NCI-H526 treated with DMSO at 0.1 percent for 48 hours (cell line): Measurements from ENCODE around the gene ANP32A.
A peak's percentile ranks its signal among the peaks of the same experiment; 100 is the strongest.

Experiments
- DNase-seq: peaks from one replicate; lab custom pipeline; 2025; lab: John Stamatoyannopoulos, UW

Gene ANP32A

DNA sequence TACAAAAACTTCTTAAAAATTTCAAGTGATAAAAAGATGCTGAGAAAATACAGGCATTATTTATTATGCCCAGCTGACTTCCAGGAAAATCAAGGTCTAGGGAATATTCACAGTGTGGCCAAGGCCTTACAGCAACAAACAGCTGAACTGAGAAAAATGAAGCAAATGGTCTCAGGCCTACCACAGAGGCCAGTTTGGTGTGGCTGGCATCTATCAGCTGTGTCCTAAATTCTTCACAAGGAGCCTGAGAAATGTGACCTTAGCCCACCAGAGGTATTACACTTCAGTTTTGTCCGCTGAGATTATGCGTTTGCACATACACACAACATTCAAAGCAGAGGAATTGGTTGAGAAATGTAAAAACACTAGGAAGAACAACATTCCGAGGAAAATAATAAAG is 77.4 kb downstream of the ANP32A start:
- no peak for DNase-seq

DNA sequence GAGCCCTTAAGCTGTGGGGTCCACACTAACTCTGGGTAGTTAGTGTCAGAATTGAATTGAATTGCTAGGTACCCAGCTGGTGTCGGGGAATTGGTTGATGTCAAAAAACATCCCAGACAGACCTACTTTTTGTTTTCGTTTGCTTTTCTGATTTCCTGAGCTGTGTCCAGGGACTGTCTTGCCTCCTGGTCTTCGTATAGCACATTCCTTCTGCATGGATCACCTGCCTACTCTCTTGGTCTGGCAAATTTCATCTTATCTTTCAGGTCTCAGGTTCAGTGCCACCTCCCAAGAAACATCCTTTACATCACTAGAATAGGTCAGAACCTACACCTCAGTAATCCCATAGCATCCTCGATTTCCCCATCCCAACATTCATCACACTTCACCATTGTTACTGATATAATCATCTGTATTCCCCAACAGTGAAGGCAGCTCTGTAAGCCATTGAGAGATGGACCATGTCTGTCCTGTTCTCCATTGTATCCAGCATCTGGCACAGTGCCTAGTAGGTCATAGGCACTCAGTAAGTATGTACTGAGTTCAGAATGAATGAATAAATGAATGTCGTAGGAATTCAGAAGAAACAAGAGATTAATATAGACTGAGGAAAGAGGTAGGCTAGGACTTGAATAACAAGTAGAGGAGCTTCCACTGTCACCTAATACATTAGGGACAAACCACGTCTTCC is 81.2 kb downstream of the ANP32A start:
- no peak for DNase-seq

DNA sequence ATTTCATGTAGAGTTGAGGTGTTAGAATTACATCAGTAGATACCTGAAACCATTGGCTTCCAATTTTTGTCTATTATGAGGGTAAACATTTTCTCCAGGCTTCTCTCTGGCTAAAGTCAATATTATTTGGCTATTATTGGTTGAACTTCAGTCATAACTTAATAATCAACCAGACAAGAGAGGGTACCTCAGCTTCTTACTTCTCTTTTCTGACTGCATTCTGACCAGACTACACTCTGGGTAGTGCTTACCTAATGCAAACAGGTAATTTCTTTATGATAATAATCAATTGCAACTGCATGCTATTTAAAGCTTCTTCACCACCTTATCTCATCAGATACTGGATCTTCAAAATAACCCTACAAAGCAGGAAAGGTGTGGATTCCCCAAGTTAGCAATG is 85.1 kb downstream of the ANP32A start:
- DNase-seq, result no peak

DNA sequence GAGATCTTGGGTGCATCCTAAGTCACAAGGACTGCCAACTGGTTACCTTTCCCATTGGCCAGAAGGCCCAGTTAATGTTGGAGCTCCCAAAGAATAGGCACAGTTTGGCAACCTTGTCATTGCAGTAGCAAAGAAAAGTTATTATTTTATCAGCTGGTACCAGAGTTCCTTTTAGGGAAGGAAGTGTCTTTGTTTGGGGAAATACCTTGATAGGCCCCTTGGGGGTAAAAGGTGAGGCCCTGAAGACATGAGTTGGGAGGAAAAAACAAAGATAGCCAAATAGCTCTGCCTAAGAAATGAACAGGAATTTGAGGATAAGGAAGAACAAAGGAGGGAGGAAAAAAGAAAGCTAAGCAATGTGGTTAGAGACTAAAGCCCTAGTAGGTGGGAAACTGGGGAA is 85.8 kb downstream of the ANP32A start:
- DNase-seq, result no peak

DNA sequence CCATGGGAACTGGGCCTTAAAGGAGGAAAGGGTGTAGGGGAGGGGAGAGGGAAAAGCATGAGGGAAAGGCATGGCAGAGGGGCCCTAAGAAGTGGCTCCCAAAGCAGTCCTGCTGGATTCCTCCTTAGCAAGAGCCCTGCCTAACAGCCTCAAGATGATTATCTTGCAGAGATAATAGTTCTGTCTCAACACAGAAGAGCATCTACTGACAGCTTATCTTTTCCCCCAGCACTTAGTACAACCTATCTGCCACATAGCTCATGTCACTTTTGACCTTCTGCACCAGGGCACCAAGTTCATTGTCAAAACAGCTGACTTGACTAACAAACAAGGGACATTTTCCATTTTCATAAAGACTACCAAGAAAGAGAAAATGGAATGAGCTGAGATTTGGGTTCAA is 86.3 kb downstream of the ANP32A start:
- no peak for DNase-seq

DNA sequence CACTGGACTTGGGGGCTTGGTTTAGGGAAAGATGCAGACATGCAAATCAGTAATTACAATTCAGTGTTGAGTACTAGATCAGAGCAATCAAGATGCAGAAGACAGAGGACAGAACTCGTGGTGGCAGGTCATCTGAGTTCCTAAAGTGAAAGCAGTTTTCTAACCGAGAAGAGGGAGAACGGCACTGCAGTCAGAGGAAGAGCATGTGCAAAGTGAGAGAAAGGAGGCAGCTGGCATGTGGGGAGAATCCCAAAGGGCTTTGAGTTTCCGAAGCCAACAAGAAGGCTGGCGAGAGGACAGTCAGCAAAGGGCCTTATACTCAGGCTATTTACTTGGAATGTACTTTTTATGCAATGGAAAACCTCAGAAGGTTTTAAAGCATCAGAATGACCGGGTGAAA is 87.0 kb downstream of the ANP32A start:
- DNase-seq, result no peak

DNA sequence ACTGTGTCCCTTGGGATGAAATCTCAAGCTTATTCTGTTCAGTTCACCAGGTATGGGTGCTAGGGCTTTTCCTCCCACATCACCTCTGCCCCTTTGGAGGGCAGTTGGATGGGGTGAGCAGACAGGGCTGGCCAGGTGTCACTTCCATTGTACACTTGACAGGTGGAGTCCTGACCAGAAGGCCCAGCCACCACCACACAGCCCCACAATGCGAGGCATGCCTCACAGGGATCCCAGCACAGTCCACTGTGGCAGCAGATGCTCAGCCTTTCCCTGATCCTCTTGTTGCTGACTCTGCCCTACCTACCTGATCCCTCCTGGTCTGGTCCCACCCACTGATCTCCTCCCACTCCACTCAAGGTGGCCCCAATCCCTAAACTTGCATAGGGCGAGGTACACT is 88.2 kb downstream of the ANP32A start:
- DNase-seq, result no peak

DNA sequence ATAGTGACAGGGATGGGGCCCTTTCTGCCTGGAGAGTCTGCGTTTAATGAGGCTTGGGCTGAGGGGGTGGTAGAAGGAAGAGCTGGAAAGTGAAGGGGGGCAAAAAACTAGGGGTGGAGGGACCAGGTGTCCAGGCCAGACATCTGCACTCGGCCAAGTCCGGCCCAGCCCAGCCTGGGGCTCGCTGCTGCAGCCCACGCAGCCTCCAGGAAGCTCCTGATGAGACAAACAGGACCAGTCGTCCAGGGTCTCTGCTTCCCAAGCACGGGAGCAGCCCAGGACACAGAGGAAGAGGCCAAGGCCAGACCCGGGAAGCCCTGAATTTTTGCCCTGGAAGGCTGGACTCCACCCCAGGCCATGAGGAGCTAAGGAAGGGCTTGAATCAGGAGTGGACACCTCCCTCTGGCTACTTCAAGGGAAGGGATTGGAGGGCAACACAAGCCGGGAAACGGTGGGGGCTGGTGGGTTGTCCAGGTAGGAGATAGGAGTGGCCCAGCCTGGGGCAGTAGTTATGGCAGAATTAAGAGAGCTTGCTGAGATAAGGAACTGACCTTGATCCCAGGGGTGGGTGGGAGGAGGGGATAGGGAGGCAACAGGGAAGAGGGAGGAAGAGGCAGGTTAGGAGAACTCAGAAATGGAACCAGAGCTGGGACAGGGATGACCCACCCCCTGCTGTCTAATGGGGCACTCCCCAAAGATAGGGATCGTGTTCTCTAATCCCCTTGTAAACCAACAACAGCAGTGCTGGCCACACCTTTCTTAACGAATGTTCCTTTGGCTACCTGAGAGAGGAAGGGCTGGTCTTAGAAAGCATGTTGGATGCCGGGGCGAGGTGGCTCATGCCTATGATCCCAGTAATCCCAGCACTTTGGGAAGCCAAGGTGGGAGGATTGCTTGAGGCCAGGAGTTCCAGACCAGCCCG is 89.5 kb downstream of the ANP32A start:
- DNase-seq, result no peak

DNA sequence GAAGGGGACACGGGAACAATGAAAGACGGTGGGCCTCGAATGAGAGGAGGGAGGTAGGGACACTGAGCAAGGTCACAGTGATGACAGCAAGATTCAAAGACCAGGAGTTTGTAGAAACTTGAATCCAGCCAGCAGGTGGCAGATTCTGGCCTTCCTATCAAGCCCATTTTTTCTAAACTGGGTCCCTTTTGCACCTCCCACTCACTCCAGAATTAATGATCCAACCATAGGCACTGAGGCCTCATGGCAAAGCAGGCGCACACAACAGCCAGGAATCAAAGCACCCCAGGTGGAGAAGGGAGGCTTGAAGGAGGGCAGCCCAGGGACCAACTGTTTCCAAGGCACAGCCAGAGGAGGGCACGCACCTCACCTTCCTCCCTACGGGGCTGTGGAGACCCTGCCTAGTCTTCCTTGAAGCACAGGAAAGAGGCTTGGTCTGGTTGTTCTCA is 90.2 kb downstream of the ANP32A start:
- peak; percentile 22 for DNase-seq

DNA sequence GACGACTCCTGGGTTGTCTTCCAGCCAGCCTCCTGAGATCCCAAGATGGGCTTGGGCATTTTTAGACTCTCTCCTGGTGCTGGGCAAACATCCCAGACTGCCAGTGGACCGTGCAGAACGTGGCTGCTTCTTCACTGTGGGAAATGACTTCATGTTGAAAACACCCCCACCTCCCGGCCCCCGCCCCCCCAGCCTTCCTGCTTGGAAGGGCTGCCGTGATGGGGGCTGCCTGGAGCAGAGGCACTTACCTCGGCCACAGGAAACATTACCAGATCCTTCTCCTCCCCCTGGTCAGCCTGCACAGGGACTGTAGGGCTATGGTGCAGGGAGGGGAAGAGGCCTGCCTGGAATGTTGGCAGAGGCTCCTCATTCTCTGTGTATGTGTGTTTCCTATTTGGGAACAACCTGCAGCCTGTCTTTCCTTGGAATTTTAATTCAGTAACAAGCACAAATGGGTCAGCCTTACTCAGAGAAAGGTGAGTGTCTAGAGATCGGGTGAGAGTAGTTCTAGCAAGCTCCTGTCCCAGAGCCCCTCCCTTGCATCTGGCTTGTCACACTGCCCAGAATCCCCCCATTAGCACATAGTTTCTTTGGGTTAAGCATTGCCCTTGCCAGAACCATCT is 90.8 kb downstream of the ANP32A start:
- no peak for DNase-seq
